Suprapubic skin (tissue), 4 donors: ENCODE data around the gene PRCC.

Experiments
- CTCF ChIP-seq, 2 donors: fragments of 200-600 bp in 1 of 2; fragments of 450-650 bp in 1 of 2; sonication (generic) in 1 of 2; IDR thresholded peaks; one replicate each; pipeline ENCODE4 v1.5.1; 2016 to 2019; ENCODE audit warnings: antibody characterized with exemption in 2 of 2, mild to moderate bottlenecking in 1 of 2, moderate library complexity in 1 of 2
- POLR2A ChIP-seq, 2 donors: fragments of 450-650 bp; IDR thresholded peaks; one replicate each; pipeline ENCODE4 v1.6.1; 2017; ENCODE audit warnings: antibody characterized with exemption in 2 of 2, mild to moderate bottlenecking in 2 of 2, moderate library complexity in 2 of 2
- POLR2AphosphoS5 ChIP-seq, 3 donors: sonication (generic); formaldehyde crosslinking; IDR thresholded peaks; one replicate each; pipeline ENCODE4 v1.6.1; 2017; ENCODE audit warnings: antibody characterized with exemption in 3 of 3

- TF ChIP-seq CTCF (IDR thresholded peaks at IDR 0.05) (no peak), POLR2AphosphoS5 (IDR thresholded peaks at IDR 0.05) (no peak), POLR2A (IDR thresholded peaks at IDR 0.05) (no peak)
Measured at GRCh38 chr1:156748670-156749418, 18.5 kb upstream of the PRCC start.
